Tibial artery (tissue), 4 donors: ENCODE data around the gene IDE.
A peak's percentile ranks its signal among the peaks of the same experiment; 100 is the strongest.

Experiments
- DNase-seq, 2 donors: peaks; one replicate each; pipeline ENCODE4 v3.0.0-alpha.2; 2019
- H3K27ac ChIP-seq, 2 donors: fragments of 200-600 bp; sonication (generic) in 1 of 2; 1 replicate in 1 of 2; 2 replicates in 1 of 2; pipeline ENCODE4 v1.5.1; 2018 to 2019; ENCODE audit warnings: mild to moderate bottlenecking in 1 of 2
- H3K27me3 ChIP-seq, 2 donors: fragments of 200-600 bp; sonication (generic) in 1 of 2; one replicate each; pipeline versions ENCODE4 v1.5.1 to v1.6.0; 2016 to 2019
- H3K36me3 ChIP-seq, 3 donors: fragments of 200-600 bp; sonication (generic) in 2 of 3; one replicate each; pipeline ENCODE4 v1.5.1; 2016 to 2019; ENCODE audit warnings: mild to moderate bottlenecking in 2 of 3
- H3K4me1 ChIP-seq, 4 donors: fragments of 200-600 bp; sonication (generic) in 2 of 4; 1 replicate in 3 of 4; 2 replicates in 1 of 4; pipeline ENCODE4 v1.5.1; 2016 to 2019
- H3K4me3 ChIP-seq, 2 donors: fragments of 200-600 bp; sonication (generic) in 1 of 2; 1 replicate in 1 of 2; 2 replicates in 1 of 2; pipeline ENCODE4 v1.5.1; 2018 to 2019; ENCODE audit warnings: mild to moderate bottlenecking in 2 of 2
- H3K9me3 ChIP-seq, 3 donors: fragments of 200-600 bp; sonication (generic) in 1 of 3; one replicate each; pipeline ENCODE4 v1.5.1; 2016 to 2019
- CTCF ChIP-seq, 2 experiments: fragments of 200-600 bp in 1 of 2; fragments of 450-650 bp in 1 of 2; IDR thresholded peaks; one replicate each; pipeline ENCODE4 v1.5.1; 2017 to 2019; ENCODE audit warnings: antibody characterized with exemption in 2 of 2, mild to moderate bottlenecking in 1 of 2, moderate library complexity in 1 of 2
- intact Hi-C: fragments of 100-400 bp; cut with DNase I; formaldehyde crosslinking; loops from one replicate; pipeline ENCODE4 v1.15.0; 2023; ENCODE audit warnings: low total_unique reads

The IDE gene

GRCh38 chr10:92595505-92595904 is 21.6 kb upstream of the IDE start:
- no peak overlapping the region for H3K27ac ChIP-seq
- no peak for TF ChIP-seq CTCF (IDR thresholded peaks at IDR 0.05)

GRCh38 chr10:92593619-92594588 is 20.0 kb upstream of the IDE start:
- H3K36me3 ChIP-seq, result no peaks in the 10 kb centered on the region
- intact Hi-C loops, result loop anchor here (5.0 to 10.0 kb wide), 2 partner anchors 101 to 253 kb away; partner anchors contain the start of gene EXOC6
- peak overlapping the region; percentile 60 to 65 for H3K4me3 ChIP-seq
- peaks cover 0 to 18% (median 10%) of the 10 kb centered on the region in 4 donors for H3K4me1 ChIP-seq
- DNase-seq, result no peak
- no peaks in the 10 kb centered on the region for H3K27me3 ChIP-seq
- no peak overlapping the region for H3K27ac ChIP-seq
- TF ChIP-seq CTCF (IDR thresholded peaks at IDR 0.05), result no peak
- no peaks in the 10 kb centered on the region for H3K9me3 ChIP-seq

More at GRCh38 chr10:92595505-92595904, 21.6 kb upstream of the IDE start:
- Histone ChIP-seq H3K36me3 (no peaks in the 10 kb centered on the region), H3K4me1 (peaks cover 0 to 18% (median 10%) of the 10 kb centered on the region in 4 donors), H3K4me3 (no peak overlapping the region), H3K27me3 (no peaks in the 10 kb centered on the region), H3K9me3 (no peaks in the 10 kb centered on the region)
- intact Hi-C loops, result loop anchor here (10.0 kb wide), 1 partner anchor 99 kb away; no protein-coding TSS in a partner anchor
- no peak for DNase-seq

- intact Hi-C loops, result loop anchor here (5.0 to 10.0 kb wide), 2 partner anchors 102 to 254 kb away; partner anchors contain the start of gene EXOC6
- Histone ChIP-seq H3K4me1 (peaks cover 0 to 18% (median 10%) of the 10 kb centered on the region in 4 donors), H3K4me3 (peak within 1 kb of the TSS; percentile 60 to 65), H3K27me3 (no peaks in the 10 kb centered on the region), H3K9me3 (no peaks in the 10 kb centered on the region), H3K36me3 (no peaks in the 10 kb centered on the region), H3K27ac (peak within 1 kb of the TSS; percentile 90 to 92)
- DNase-seq, result peak; percentile 99
- no peak for TF ChIP-seq CTCF (IDR thresholded peaks at IDR 0.05)
These were observed 19.1 kb upstream of the IDE start, which contains the start of gene KIF11 for GRCh38 chr10:92592761-92593618. KIF11 (plus strand) TSS chr10:92593130; CDS start chr10:92593376, 246 bp downstream.

- TF ChIP-seq CTCF (IDR thresholded peaks at IDR 0.05), result peak in 1 of 2 experiments; percentile 28
- peak overlapping the region; percentile 90 to 92 for H3K27ac ChIP-seq
- peak overlapping the region; percentile 60 to 65 for H3K4me3 ChIP-seq
- H3K27me3 ChIP-seq, result no peaks in the 10 kb centered on the region
- no peaks in the 10 kb centered on the region for H3K9me3 ChIP-seq
- peaks cover 0 to 18% (median 10%) of the 10 kb centered on the region in 4 donors for H3K4me1 ChIP-seq
- H3K36me3 ChIP-seq, result no peaks in the 10 kb centered on the region
- intact Hi-C loops, result loop anchor here (5.0 to 10.0 kb wide), 2 partner anchors 103 to 256 kb away; partner anchors contain the start of gene EXOC6
- DNase-seq, result peak; percentile 92 to 97
These were observed 17.7 kb upstream of the IDE start for GRCh38 chr10:92591550-92592022.
